DMS53 treated with DMSO at 0.1 percent for 48 hours (cell line): ENCODE data around the gene PAMR1.

Experiments
- DNase-seq: peaks from one replicate; lab custom pipeline; 2025; ENCODE audit not compliant: unreplicated experiment; lab: John Stamatoyannopoulos, UW

The PAMR1 gene

GRCh38 chr11:35501776-35502175 lies 23.6 kb downstream of the PAMR1 start:
- no peak for DNase-seq

DNA sequence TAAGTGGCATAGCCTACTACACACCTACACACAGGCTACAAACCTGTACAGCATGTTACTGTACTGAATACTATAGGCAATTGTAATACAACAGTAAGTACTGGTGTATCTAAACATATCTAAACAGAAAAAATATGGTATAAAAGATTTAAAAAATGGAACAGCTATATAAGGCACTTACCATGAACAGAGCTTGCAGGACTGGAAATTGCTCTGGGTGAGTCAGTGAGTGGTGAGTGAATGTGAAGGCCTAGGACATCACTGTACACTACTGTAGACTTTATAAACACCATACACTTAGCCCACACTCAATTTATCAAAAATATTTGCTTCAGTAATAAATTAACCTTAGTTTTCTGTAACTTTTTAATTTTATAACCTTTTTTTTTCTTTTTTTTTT lies 24.7 kb downstream of the PAMR1 start:
- no peak for DNase-seq

DNA sequence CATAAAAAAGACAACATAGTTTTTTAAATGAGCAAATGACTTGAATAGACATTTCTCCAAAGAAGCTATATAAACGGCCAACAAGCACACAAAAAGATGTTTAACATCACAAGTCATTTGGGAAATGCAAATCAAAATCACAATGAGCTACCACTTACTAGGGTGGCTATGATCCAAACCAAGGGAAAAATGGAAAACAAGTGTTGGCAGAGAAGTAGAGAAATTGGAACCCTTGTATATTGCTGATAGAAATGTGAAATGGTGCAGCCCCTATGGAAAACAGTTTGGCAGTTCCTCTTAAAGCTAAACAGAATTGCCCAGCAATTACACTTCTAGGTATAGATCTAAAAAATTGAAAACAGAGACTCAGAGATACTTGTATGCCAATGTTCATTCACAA lies 29.0 kb downstream of the PAMR1 start:
- no peak for DNase-seq

DNA sequence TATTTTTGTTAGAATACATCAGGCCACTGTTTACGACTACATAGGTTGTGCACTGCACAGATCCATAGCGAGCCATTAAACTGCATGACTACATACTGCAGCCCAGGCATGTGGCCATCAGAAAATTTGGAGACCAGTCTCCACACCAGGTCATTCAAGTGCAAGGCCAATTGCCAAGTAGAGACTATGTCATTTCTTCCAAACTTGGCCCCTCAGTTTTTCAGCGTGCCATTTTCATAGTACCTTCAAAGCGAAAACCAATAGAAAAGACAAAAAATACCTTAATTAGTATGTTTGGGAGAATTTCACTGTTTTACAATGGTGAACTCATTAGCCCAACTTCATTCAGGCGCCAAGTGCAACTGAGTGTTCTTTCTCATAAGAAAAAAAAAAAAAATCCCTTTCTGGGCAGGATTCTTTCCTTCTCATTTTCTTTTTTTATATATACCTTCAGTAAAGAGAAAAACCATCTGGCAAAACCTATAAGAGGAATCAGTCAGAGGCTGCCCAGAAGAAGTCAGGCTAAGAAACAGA lies 30.4 kb downstream of the PAMR1 start:
- no peak for DNase-seq

- DNase-seq: no peak
These were observed 34.1 kb downstream of the PAMR1 start for GRCh38 chr11:35491231-35491871.

GRCh38 chr11:35488117-35488516 lies 37.3 kb downstream of the PAMR1 start:
- no peak for DNase-seq

- no peak for DNase-seq
These were observed 37.8 kb downstream of the PAMR1 start for GRCh38 chr11:35487532-35488078.

GRCh38 chr11:35486934-35487333 lies 38.5 kb downstream of the PAMR1 start:
- DNase-seq: no peak

GRCh38 chr11:35486446-35486845 lies 39.0 kb downstream of the PAMR1 start:
- no peak for DNase-seq

- peak; percentile 54 for DNase-seq
These were observed 39.6 kb downstream of the PAMR1 start for GRCh38 chr11:35485656-35486322.

GRCh38 chr11:35484435-35484834 lies 41.0 kb downstream of the PAMR1 start:
- no peak for DNase-seq

DNA sequence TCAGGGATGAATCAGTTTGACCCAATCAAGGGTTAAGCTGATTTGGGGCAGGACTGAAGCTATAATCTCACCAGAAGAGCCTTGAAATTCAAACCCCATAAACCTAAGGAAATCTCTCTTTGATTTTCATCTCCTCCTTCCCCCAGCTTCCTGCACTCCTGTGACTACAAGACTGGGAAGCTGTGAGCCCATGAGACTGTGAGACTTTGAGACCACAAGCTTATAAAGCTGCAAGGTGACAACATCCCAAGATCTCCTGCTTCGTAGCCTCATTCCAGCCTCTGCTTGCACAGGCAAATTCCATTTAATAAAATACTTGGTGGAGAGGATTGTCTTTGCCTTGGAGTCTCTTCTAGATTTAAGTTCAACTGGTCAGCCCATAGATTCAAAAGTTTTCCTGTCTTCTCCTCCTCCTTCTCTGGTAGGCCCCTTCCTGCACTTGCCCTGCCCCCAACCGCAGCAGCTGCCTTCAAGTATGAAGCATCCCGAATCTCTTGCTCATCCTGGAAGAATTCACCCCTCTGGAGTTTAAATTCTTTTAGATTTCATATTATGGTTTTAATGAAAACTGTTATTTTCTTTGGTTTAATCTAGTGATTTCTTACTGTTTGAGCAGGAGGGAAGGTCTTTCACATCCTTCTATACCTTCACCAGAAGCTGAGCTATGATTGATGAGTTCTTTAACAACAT lies 42.1 kb downstream of the PAMR1 start:
- no peak for DNase-seq

DNA sequence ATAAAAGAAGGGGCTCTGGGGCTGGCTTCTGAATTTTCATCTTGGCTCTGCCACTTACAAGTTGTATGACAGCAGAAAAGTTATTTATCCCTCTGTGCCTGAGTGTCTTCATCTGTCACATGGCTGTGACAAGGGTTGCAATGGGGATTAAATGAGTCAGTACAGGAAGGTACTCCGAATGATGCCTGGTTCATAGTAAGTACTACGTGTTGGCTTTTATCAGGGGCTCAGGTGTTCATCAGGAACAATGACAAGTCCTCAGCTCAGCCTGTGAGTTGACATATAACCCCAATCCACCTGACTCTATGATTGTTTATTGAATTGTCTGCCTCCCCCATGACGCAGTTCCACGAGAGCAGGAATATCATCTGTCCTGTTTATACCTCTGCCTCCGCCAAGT lies 45.7 kb downstream of the PAMR1 start:
- no peak for DNase-seq

DNA sequence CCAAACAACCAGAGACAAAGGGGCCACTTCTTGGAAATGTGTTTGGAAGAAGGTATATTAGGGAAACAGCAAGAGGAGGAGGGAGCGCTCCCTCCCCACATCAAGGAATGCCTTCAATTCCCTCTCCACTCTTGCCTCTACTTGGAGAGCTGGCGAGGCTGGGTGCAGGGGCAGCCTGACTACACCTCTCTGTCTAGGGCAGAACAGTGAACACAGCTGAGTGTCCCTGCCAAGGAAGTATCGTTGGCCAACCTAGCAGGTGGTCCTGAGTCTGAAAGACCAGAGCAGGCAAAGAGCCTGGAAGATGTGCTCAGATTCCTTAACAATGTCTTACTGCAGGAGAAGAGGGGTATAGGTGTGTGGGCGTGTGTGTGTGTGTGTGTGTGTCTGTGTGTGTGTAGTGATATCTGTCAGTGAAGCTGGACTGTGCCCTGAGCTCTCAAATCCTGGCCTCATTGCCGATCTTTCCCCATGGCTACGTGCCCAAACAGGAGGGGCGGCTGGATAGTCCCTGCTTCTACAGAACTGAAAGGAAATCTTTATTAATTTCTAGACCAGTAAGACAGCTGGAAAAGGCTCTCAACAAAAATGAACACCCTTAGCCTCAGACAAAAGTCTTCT lies 46.8 kb downstream of the PAMR1 start:
- DNase-seq: no peak

DNA sequence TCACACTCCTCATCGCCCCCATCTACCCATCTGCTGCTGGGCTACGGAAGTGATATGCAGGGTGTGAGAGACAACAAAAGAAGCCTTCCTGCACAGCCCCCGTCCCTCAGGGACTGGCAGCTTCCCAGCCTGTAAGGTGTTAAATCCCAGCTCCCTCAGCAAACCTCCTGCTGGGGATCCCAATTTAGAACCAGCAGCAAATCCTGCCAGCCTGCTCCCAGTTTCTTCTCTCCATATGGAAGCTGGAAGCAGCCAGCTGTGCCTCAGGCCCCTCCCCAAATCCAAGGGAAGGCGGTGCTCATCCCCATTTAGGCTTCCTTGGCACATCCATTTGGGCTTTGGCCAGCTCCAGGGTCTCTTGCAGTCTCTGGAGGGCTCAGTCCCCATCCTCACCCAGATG lies 47.5 kb downstream of the PAMR1 start:
- DNase-seq: no peak

GRCh38 chr11:35474688-35475087 lies 50.7 kb downstream of the PAMR1 start:
- DNase-seq: no peak

DNA sequence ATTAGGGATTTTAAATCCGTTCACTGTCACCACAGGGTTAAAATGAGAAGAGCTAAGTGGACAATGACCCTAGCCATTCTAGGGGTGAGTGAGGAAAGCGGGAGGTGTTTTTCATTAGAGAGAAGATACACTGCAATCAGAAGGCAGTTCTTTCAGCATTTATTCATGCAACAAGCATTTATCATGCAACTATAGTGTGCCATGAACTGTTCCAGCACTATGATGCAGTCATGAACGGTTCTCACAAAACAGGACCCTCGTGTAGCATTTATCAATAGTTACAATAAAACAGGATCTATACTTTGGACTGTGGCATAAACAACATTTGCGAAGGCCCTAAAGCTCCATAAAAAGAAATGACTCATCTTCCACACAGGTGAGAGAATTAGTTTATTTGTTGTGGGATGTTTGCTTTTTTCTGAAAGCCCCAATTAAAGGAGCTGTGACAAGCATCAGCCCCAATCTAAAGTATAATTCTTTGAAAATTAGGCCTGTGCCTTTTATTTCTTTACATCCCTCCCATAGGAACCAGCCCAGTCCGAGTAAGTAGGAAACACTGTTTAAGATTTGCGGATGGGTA lies 51.5 kb downstream of the PAMR1 start:
- DNase-seq: no peak

DNA sequence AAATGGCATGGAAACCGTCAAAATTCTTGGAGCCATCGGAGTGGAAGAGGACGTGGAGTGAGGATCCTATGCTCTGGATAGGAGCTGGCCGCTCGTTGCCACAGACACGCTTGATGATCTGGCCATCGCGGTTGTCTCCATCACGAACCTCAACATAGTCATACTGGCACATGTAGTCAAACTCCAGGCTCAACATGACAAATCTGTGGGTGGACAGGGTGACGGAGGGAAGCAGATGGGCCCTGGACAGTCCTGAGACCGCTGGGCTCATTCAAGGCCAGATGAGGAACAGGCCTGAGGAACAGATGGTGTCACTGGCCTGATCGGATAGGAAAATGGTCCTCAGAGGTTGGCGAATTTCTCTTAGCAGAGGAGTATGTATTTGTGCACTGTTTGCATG lies 54.8 kb downstream of the PAMR1 start:
- DNase-seq: no peak

GRCh38 chr11:35466058-35466457 lies 59.4 kb downstream of the PAMR1 start:
- DNase-seq: no peak

GRCh38 chr11:35464308-35464707 lies 61.1 kb downstream of the PAMR1 start:
- no peak for DNase-seq

DNA sequence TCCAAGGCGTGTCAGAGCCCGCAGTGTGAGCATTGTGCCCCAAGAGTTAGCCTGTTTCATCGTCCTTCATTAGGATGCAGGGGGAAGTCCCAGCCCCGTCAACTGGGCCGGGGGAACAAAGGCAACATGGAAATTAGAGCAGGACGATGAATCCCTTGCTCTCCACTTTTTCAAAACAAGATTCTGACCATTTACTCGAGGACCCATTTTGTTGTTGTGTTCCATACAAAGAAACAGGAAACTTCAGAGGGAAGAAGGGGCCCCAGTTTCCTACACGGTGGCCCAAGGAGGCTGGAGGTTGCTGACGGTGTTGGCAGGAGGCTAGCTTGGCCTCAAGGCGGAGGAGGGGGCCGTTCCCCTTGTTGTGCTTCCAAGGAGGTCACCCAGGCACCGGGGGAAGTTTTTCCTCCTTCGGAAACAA lies 62.1 kb downstream of the PAMR1 start:
- no peak for DNase-seq
